SHP77 treated with DMSO at 0.1 percent for 48 hours (cell line): ENCODE data around the gene ZYG11A.

Experiments used
- DNase-seq: peaks from one replicate; lab custom pipeline; 2025; lab: John Stamatoyannopoulos, UW

The ZYG11A gene

GRCh38 chr1:52877554-52877953 is 35.0 kb downstream of the ZYG11A start:
- DNase-seq = no peak

DNA sequence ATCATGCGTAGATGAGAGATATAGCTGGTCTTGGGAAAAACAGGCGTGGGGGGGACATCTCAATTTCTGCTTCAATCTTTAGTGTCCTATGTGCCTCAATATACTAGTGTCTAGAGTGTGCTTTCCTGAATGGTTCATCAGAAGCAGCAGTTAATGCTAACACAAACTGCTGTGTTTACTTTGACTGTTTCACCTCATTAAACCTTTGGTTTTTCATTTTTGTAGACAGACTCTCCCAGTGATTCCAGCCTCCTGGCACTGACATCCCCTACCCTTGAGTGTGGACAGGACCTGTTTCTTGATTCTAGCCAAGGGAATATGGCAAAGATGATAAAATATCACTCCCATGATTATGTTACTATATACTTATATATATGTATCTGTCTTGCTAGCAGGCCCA is 37.6 kb downstream of the ZYG11A start:
- no peak for DNase-seq

GRCh38 chr1:52887483-52887882 is 44.9 kb downstream of the ZYG11A start:
- no peak for DNase-seq

GRCh38 chr1:52892424-52893215 is 50.1 kb downstream of the ZYG11A start:
- no peak for DNase-seq

DNA sequence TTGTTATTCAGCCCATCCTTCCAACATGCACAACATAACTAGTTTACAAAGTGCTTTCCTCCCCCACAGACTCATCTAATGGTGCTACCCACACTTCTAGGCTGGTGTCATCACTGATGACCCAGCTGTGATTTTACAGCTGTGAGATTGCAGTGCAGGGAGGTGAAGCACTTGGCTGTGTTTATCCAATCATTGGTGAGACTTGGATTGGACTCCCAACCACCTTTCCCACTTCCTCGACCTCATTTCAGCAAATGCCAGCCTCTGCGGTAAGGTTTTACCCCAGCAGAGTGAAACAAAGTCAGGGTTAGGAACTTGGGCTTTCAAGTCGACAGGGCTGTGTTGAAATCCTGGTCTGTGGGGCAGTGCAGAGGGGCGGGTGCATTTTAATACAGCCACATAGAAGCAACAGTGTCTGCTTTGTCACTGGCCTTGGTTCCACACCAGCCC is 56.9 kb downstream of the ZYG11A start:
- no peak for DNase-seq

DNA sequence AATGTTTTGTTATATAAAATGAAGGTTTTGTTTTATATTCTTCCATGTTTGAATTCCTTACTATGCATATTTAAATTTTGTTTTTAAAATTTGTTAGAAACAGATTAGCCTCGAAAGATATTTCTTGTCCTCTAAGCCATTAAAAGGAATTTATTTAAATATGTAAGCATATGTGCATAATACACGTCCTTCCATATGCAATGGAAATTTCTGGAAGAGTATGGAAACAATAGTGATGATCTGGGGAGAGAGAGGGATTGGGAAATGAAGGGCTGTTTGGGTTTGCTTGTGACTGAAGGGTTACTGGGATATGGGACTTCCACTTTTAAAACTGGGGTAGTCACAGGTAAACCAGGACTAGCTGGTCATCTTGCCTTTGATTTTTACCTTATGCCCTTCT is 57.8 kb downstream of the ZYG11A start:
- no peak for DNase-seq

GRCh38 chr1:52901384-52901783 is 58.8 kb downstream of the ZYG11A start:
- DNase-seq = no peak

DNA sequence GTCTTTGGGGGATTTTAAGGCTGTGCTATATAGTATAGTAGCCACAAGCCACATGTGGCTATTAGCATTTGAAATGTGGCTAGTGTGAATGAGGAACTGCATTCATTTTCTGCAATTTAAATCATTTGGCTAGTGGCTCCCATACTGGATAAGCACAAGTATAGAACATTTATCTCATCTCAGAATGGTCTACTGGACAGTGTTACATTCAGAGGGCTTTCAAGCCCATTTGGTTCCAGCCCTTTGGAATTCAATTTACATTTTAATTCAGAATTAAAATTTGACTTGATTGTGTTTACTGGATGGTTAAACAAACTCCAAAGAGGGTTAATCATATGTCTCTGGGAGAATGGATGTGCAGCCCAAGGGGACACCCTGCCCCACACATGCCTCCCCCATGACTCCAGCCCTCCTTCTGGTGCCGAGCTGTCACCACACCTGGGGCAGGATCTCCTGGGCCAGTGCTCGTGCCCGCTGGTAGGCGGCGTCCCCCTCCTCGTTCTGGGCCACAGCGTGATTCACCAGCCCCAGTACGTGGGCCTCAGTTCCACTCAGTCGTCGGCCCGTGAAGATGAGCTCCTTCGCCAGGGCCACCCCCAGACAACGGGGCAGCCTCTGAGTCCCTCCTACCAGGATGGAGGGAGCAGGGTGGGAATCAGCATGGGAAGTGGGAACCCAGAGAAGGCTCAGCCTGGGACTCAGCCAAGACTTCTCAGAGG is 61.8 kb downstream of the ZYG11A start:
- DNase-seq = no peak

DNA sequence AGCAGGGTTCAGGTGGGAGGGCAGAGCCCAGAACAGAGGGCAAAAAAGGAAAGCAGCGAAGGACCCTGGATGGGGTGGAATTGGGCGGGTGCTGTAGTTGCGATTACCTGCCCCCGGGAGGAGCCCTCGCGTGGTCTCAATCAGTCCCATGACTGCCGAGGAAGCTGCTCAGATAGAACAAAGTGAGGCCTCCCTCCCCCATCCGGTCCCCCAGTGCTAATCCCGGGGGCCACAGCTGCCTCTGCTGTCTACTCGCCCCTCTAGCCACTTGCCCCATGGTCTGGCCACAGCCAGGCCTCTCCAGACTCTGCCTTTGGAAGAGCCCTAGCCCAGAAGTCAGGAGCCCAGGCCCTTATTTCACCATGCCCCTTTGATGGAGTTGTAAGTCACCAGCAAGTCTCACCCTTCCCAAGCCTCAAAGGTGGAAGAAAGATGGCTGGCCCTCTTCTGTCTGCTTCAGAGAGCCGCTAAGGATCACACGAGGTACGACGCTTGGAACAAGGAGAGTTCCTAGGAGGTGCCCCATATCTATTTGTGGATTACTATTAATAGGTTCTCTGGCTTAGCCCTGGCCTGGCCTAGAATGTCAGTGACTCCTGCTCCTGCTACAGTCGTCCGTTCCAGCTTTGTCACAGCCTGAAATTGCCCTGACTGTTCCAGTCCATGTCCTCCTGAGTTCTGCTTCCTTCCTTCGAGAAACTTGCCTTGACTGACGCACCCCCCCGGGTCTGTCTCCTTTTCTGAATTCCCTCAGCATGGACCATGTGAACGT is 62.6 kb downstream of the ZYG11A start:
- no peak for DNase-seq

GRCh38 chr1:52906135-52906603 is 63.6 kb downstream of the ZYG11A start:
- no peak for DNase-seq

GRCh38 chr1:52907068-52907811 is 64.7 kb downstream of the ZYG11A start:
- no peak for DNase-seq

DNA sequence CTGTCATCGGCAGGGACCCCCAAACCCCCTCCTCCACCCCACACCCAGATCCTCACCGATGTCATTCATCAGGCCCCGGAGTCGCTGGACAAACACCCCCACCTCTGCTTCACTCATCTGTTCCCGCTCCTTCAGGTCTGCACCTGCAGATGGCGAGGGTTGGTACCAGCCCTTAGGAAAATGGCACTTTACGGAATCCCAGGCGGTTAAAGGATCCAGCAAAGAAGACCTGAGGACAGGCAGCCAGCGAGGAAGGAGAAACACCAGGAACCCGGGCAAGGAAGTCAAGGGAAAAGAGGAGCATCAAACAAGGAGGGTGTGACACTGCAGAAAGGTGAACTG is 65.2 kb downstream of the ZYG11A start:
- no peak for DNase-seq

- no peak for DNase-seq
Measured at GRCh38 chr1:52911541-52911940, 69.0 kb downstream of the ZYG11A start.

DNA sequence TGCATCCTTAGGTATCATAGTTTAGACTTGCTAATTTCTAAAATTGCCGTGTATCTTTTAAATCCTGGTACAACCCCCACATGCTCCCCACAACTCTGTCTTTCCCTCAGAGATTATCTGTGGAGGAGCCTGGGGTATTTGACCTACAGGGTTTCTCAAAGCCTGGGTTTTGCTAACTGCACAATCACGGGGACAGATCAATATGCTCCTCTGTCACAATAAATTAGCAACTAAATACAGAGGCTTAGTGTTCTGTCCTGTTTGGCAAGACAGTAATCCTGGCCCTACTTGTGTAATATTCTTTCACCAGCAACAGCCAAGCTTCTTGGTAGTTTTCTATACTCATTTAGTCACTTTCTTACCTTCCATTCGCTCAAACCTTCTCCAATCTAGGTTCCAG is 70.5 kb downstream of the ZYG11A start:
- no peak for DNase-seq

GRCh38 chr1:52913537-52913936 is 71.0 kb downstream of the ZYG11A start:
- DNase-seq = no peak

GRCh38 chr1:52914463-52914862 is 71.9 kb downstream of the ZYG11A start:
- no peak for DNase-seq

DNA sequence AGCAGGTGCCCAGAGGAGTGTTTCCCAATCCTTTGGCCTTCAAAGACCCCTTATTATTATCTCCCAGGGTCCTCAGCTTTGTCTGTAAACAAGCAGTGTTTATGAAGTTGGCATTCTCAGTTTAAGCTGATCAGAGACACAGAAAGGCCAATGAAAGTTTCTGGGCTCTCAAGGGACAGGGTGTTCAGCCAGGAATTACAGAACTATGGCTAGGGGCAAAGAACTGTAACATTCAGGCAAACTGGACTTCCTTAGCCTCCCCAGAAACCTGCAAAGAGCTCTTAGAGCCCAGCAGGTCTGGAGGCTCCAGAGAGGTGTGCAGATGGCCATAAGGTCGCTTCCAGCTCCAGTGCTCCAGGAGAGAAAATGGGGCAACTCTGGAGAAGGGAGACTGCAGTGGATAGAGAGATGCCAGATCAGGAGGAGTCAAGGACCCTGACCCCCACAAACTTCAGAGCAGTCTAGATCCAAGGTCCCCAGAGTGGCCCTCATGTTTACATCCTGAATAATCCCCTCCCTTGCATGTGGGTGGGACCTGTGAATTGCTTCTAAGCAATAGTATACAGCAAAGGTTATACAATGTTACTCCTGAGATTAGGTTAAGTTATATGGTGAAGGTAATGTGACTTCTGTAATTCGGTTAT is 72.8 kb downstream of the ZYG11A start:
- no peak for DNase-seq

- DNase-seq = no peak
Measured at GRCh38 chr1:52915855-52916220, 73.3 kb downstream of the ZYG11A start.

DNA sequence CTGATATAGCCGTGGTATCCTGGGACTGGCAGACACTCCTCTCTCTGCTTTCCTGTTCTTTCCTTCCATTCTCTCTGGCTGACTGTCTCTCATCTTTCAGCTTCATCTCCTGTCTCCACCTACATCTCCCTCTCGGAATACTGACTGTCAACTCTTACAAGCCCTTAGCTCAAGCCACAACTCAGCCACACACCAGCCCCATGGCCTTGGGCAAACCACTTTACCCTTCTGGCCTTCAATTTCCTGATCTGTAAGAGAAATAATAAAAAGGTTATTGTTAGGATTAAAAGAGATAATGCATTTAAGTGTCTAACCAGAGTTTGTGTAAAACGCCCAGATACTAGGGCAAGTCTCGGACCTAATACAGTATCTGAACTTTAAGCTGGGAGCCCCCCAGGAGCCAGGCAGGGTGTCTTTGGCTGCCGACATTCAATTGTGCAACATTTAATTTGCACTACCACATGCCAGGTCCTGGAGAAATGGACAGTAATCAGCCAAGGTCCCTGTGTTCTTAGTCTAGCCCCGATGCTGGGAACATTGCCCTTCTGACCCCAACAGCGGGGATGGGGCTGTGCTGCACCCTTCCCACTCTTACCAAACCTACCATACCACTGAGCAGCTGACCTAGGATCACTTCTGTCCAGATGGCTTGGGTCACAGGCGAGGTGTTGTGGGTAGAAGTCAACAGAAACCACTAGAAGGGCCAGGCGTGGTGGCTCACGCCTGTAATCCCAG is 73.8 kb downstream of the ZYG11A start:
- no peak for DNase-seq

GRCh38 chr1:52917156-52917555 is 74.6 kb downstream of the ZYG11A start:
- DNase-seq = no peak

GRCh38 chr1:52917581-52917980 is 75.0 kb downstream of the ZYG11A start:
- no peak for DNase-seq
